ENCODE results near the gene MESP1.

The MESP1 gene

DNA sequence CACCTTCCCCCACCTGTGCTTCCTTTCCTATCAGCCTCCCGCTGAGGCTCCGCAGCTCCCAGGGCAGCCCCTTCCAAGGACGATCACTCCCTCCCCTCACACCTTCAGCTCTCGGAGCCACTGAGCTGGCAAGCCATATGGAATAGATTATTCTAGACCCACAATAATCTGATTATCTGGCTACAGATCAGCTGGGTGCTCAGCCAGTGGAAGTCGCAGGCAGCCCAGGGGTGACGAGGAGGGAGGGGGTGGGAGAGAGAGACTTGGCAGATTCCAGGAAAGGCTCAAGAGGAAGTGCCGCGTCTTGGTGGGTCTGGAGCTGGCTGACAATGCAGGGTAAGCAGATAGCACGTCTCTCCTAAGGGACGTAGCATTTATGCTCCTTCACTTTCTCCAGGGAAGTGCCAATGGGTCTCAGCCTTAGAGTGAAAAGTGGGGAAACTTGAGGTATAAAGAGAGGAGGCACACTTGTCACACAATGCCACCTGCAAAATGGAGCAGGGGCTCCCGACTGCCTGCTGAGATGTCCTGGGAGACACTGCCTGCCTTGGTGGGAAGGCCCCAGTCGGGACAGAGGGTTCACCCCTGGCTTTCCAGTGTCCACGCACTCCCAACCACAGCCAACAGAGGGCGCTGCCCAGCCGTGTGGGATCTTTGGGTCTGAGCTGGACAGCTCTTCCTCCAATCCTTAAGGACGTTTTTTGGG, 9.4 kb upstream of the MESP1 start:
- Histone ChIP-seq H3K9ac (ENCODE audit: low read length in 5 of 5) (peak overlapping the region in 1 of 5 donors; percentile 4), H3K4me1 (ENCODE audit: control insufficient read depth in 5 of 5, insufficient read depth in 5 of 5, low read length in 5 of 5) (peaks cover 2 to 13% (median 9%) of the 10 kb centered on the region in 5 donors), H3K36me3 (ENCODE audit: control insufficient read depth in 5 of 5, insufficient read depth in 5 of 5, low read length in 5 of 5) (no peaks in the 10 kb centered on the region), H3K27ac (ENCODE audit: low read depth, low read length) (no peak overlapping the region), H3K27me3 (ENCODE audit: control insufficient read depth in 5 of 5, insufficient read depth in 4 of 5, low read length in 5 of 5) (no peaks in the 10 kb centered on the region), H3K9me3 (ENCODE audit: control insufficient read depth in 5 of 5, low read length in 5 of 5) (no peaks in the 10 kb centered on the region), H3K4me3 (ENCODE audit: low read depth in 1 of 5, low read length in 5 of 5) (peak overlapping the region in 1 of 5 donors; percentile 24)

GRCh38 chr15:89759835-89760234, 8.8 kb upstream of the MESP1 start:
- Histone ChIP-seq H3K4me3 (ENCODE audit: low read depth in 1 of 5, low read length in 5 of 5) (no peak overlapping the region), H3K4me1 (ENCODE audit: control insufficient read depth in 5 of 5, insufficient read depth in 5 of 5, low read length in 5 of 5) (peaks cover 2 to 13% (median 9%) of the 10 kb centered on the region in 5 donors), H3K36me3 (ENCODE audit: control insufficient read depth in 5 of 5, insufficient read depth in 5 of 5, low read length in 5 of 5) (no peaks in the 10 kb centered on the region), H3K9me3 (ENCODE audit: control insufficient read depth in 5 of 5, low read length in 5 of 5) (no peaks in the 10 kb centered on the region), H3K27me3 (ENCODE audit: control insufficient read depth in 5 of 5, insufficient read depth in 4 of 5, low read length in 5 of 5) (no peaks in the 10 kb centered on the region), H3K27ac (ENCODE audit: low read depth, low read length) (no peak overlapping the region), H3K9ac (ENCODE audit: low read length in 5 of 5) (no peak overlapping the region)

DNA sequence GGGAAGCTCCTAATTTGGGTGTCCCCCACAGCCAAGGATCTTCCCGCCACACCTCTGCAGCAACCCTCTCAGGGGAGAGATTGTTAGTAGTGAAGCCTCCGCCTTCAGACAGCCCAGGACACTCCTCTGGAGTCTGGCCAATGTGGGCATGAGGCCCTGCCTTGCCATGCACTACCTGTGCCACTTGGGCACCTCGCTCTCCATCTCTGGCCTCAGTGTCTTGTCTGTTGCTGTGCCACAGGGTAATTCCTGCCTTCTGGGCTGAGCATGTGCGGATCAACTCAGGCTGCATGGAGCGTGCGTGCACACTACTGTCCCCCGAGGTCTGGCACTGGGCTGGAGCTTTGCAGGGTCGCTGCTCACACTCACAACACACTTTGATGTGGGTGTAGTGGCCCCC, 7.9 kb upstream of the MESP1 start:
- Histone ChIP-seq H3K4me3 (ENCODE audit: low read depth in 1 of 5, low read length in 5 of 5) (no peak overlapping the region), H3K27ac (ENCODE audit: low read depth, low read length) (no peak overlapping the region), H3K4me1 (ENCODE audit: control insufficient read depth in 5 of 5, insufficient read depth in 5 of 5, low read length in 5 of 5) (peaks cover 2 to 13% (median 9%) of the 10 kb centered on the region in 5 donors), H3K36me3 (ENCODE audit: control insufficient read depth in 5 of 5, insufficient read depth in 5 of 5, low read length in 5 of 5) (no peaks in the 10 kb centered on the region), H3K9me3 (ENCODE audit: control insufficient read depth in 5 of 5, low read length in 5 of 5) (no peaks in the 10 kb centered on the region), H3K27me3 (ENCODE audit: control insufficient read depth in 5 of 5, insufficient read depth in 4 of 5, low read length in 5 of 5) (no peaks in the 10 kb centered on the region), H3K9ac (ENCODE audit: low read length in 5 of 5) (no peak overlapping the region)

DNA sequence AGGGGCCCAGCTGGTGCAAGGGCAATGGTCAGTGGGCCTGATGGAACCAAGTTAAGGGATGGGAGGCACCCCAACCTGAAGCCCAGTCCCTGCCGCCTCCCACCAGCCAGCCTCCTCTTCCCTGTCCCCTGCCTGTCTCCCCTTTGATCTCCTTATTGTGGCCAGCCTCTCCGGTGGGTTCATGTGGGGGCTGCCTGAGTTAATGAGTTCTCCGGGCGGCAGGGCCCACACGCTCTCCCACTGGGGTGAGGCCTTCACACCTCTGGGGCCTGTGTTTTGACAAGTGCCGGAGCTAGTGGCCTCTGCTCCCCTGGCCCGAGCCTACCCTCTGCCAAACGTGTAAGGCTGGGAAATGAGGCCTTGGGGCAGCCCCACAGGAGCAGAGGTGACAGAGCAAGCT, 7.2 kb upstream of the MESP1 start:
- no peaks in the 10 kb centered on the region for H3K27me3 ChIP-seq (ENCODE audit: control insufficient read depth in 5 of 5, insufficient read depth in 4 of 5, low read length in 5 of 5)
- H3K9me3 ChIP-seq (ENCODE audit: control insufficient read depth in 5 of 5, low read length in 5 of 5), result no peaks in the 10 kb centered on the region
- H3K4me3 ChIP-seq (ENCODE audit: low read depth in 1 of 5, low read length in 5 of 5), result no peak overlapping the region
- H3K4me1 ChIP-seq (ENCODE audit: control insufficient read depth in 5 of 5, insufficient read depth in 5 of 5, low read length in 5 of 5), result peaks cover 2 to 13% (median 11%) of the 10 kb centered on the region in 5 donors
- peak overlapping the region in 1 of 5 donors; percentile 22 for H3K9ac ChIP-seq (ENCODE audit: low read length in 5 of 5)
- H3K27ac ChIP-seq (ENCODE audit: low read depth, low read length), result no peak overlapping the region
- no peaks in the 10 kb centered on the region for H3K36me3 ChIP-seq (ENCODE audit: control insufficient read depth in 5 of 5, insufficient read depth in 5 of 5, low read length in 5 of 5)

DNA sequence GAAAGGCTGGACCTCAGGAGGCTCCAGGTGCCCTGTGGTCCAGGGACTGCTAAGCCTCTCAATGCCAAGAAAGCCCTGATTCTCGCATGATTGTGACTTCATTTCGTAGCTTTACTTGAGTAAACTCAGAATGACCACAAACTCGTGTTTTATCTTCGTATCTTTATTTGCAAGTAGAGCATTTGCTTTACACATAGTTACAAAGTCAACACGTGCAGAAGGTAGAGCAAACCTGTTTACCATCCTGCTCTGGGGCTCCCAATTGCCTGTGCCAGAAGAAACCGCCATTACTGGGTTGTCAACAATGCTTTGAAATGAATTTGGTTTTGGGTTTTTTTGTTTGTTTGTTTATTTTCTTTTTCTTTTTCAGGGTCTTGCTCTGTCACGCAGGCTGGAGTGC, 5.8 kb upstream of the MESP1 start:
- Histone ChIP-seq H3K4me1 (ENCODE audit: control insufficient read depth in 5 of 5, insufficient read depth in 5 of 5, low read length in 5 of 5) (peaks cover 4 to 15% (median 12%) of the 10 kb centered on the region in 5 donors), H3K27ac (ENCODE audit: low read depth, low read length) (no peak overlapping the region), H3K27me3 (ENCODE audit: control insufficient read depth in 5 of 5, insufficient read depth in 4 of 5, low read length in 5 of 5) (no peaks in the 10 kb centered on the region), H3K9me3 (ENCODE audit: control insufficient read depth in 5 of 5, low read length in 5 of 5) (no peaks in the 10 kb centered on the region), H3K9ac (ENCODE audit: low read length in 5 of 5) (no peak overlapping the region), H3K4me3 (ENCODE audit: low read depth in 1 of 5, low read length in 5 of 5) (no peak overlapping the region), H3K36me3 (ENCODE audit: control insufficient read depth in 5 of 5, insufficient read depth in 5 of 5, low read length in 5 of 5) (no peaks in the 10 kb centered on the region)

DNA sequence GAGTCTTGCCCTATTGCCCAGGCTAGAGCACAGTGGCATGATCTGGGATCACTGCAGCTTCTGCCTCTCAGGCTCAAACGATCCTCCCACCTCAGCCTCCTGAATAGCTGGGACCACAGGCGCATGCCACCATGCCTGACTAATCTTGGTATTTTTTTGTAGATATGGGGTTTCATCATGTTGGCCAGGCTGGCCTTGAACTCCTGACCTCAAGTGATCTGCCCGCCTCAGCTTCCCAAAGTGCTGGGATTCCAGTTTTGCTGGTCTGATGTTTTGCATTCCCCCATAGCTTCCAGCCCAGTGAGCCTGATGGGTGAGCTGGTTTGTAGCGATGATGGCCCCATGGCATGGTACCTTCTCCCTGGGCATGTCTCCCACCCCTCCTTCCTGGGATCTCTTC, 4.7 kb upstream of the MESP1 start:
- H3K9ac ChIP-seq (ENCODE audit: low read length in 5 of 5), result no peak overlapping the region
- no peaks in the 10 kb centered on the region for H3K36me3 ChIP-seq (ENCODE audit: control insufficient read depth in 5 of 5, insufficient read depth in 5 of 5, low read length in 5 of 5)
- no peak overlapping the region for H3K27ac ChIP-seq (ENCODE audit: low read depth, low read length)
- no peak overlapping the region for H3K4me3 ChIP-seq (ENCODE audit: low read depth in 1 of 5, low read length in 5 of 5)
- no peaks in the 10 kb centered on the region for H3K27me3 ChIP-seq (ENCODE audit: control insufficient read depth in 5 of 5, insufficient read depth in 4 of 5, low read length in 5 of 5)
- H3K4me1 ChIP-seq (ENCODE audit: control insufficient read depth in 5 of 5, insufficient read depth in 5 of 5, low read length in 5 of 5), result peaks cover 2 to 18% (median 15%) of the 10 kb centered on the region in 5 donors
- H3K9me3 ChIP-seq (ENCODE audit: control insufficient read depth in 5 of 5, low read length in 5 of 5), result no peaks in the 10 kb centered on the region

- H3K4me1 ChIP-seq (ENCODE audit: control insufficient read depth in 5 of 5, insufficient read depth in 5 of 5, low read length in 5 of 5), result peaks cover 2 to 21% (median 17%) of the 10 kb centered on the region in 5 donors
Measured at GRCh38 chr15:89754361-89755154, 3.5 kb upstream of the MESP1 start.

GRCh38 chr15:89753855-89754254, 2.8 kb upstream of the MESP1 start:
- H3K9ac ChIP-seq (ENCODE audit: low read length in 5 of 5), result no peak overlapping the region
- no peak overlapping the region for H3K27ac ChIP-seq (ENCODE audit: low read depth, low read length)
- H3K27me3 ChIP-seq (ENCODE audit: control insufficient read depth in 5 of 5, insufficient read depth in 4 of 5, low read length in 5 of 5), result peaks cover 0 to 4% (median 0%) of the 10 kb centered on the region in 5 donors
- H3K9me3 ChIP-seq (ENCODE audit: control insufficient read depth in 5 of 5, low read length in 5 of 5), result no peaks in the 10 kb centered on the region
- H3K4me1 ChIP-seq (ENCODE audit: control insufficient read depth in 5 of 5, insufficient read depth in 5 of 5, low read length in 5 of 5), result peaks cover 2 to 28% (median 24%) of the 10 kb centered on the region in 5 donors
- H3K36me3 ChIP-seq (ENCODE audit: control insufficient read depth in 5 of 5, insufficient read depth in 5 of 5, low read length in 5 of 5), result no peaks in the 10 kb centered on the region
- H3K4me3 ChIP-seq (ENCODE audit: low read depth in 1 of 5, low read length in 5 of 5), result no peak overlapping the region

More at GRCh38 chr15:89754361-89755154, 3.5 kb upstream of the MESP1 start:
- Histone ChIP-seq H3K27me3 (ENCODE audit: control insufficient read depth in 5 of 5, insufficient read depth in 4 of 5, low read length in 5 of 5) (peaks cover 0 to 4% (median 0%) of the 10 kb centered on the region in 5 donors), H3K9ac (ENCODE audit: low read length in 5 of 5) (no peak overlapping the region), H3K36me3 (ENCODE audit: control insufficient read depth in 5 of 5, insufficient read depth in 5 of 5, low read length in 5 of 5) (no peaks in the 10 kb centered on the region), H3K4me3 (ENCODE audit: low read depth in 1 of 5, low read length in 5 of 5) (no peak overlapping the region), H3K9me3 (ENCODE audit: control insufficient read depth in 5 of 5, low read length in 5 of 5) (no peaks in the 10 kb centered on the region), H3K27ac (ENCODE audit: low read depth, low read length) (no peak overlapping the region)

- H3K9me3 ChIP-seq (ENCODE audit: control insufficient read depth in 5 of 5, low read length in 5 of 5), result no peaks in the 10 kb centered on the region
- H3K4me1 ChIP-seq (ENCODE audit: control insufficient read depth in 5 of 5, insufficient read depth in 5 of 5, low read length in 5 of 5), result peaks cover 2 to 48% (median 45%) of the 10 kb centered on the region in 5 donors
- H3K9ac ChIP-seq (ENCODE audit: low read length in 5 of 5), result peak overlapping the region in 1 of 5 donors; percentile 61
- H3K4me3 ChIP-seq (ENCODE audit: low read depth in 1 of 5, low read length in 5 of 5), result peak overlapping the region in 4 of 5 donors; percentile 23 to 73 (median 55)
- no peak overlapping the region for H3K27ac ChIP-seq (ENCODE audit: low read depth, low read length)
- peaks cover 0 to 10% (median 0%) of the 10 kb centered on the region in 5 donors for H3K27me3 ChIP-seq (ENCODE audit: control insufficient read depth in 5 of 5, insufficient read depth in 4 of 5, low read length in 5 of 5)
- H3K36me3 ChIP-seq (ENCODE audit: control insufficient read depth in 5 of 5, insufficient read depth in 5 of 5, low read length in 5 of 5), result no peaks in the 10 kb centered on the region
Measured at GRCh38 chr15:89751748-89752147, 699 bp upstream of the MESP1 start.
